Upper lobe of right lung (tissue), 1 donor: ENCODE measurements around the gene MRPS12. TPM values are rescaled to one million over a fixed set of nuclear protein-coding genes. Genes with fewer than 3 reads are reported as not detected.

ENCODE experiments used
- ATAC-seq: fragments of 200-7000 bp; cut with Tn5 transposase; one replicate; pipeline ENCODE4 v1.9.1; 2020; ENCODE audit warnings: mild to moderate bottlenecking, moderate library complexity
- DNase-seq: peaks from one replicate; pipeline ENCODE4 v3.0.0-alpha.2; 2020
- H3K27ac ChIP-seq: fragments of 200-600 bp; one replicate; pipeline ENCODE4 v1.8.0; 2022
- H3K27me3 ChIP-seq: fragments of 200-600 bp; one replicate; pipeline ENCODE4 v1.8.0; 2022; ENCODE audit warnings: mild to moderate bottlenecking
- H3K36me3 ChIP-seq: fragments of 200-600 bp; one replicate; pipeline ENCODE4 v1.8.0; 2022
- H3K4me1 ChIP-seq: fragments of 200-600 bp; one replicate; pipeline ENCODE4 v1.8.0; 2022
- H3K4me3 ChIP-seq: fragments of 200-600 bp; one replicate; pipeline ENCODE4 v1.8.0; 2022; ENCODE audit warnings: mild to moderate bottlenecking
- H3K9me3 ChIP-seq: fragments of 200-600 bp; one replicate; pipeline ENCODE4 v1.8.0; 2022
- intact Hi-C: fragments of 100-400 bp; cut with DNase I; formaldehyde crosslinking; loops from one replicate; pipeline ENCODE4 v1.11.0; 2022
- total RNA-seq: library from RNA; stranded (reverse); fragmentation: NEBNext Ultra II Directional; extraction: Animal tissue kit (Norgen Biotek cat#: 25700); gene quantifications from one replicate; pipeline ENCODE4 v1.2.1, GENCODE V29; 2021
- TF ChIP-seq, protein P1 (sequence below): fragments of 200-600 bp; IDR thresholded peaks from one replicate; pipeline ENCODE4 v1.8.0; 2022; ENCODE audit warnings: antibody characterized with exemption
- donor health status: DM: no; HTN: yes; CAD: no; lungs with severe emphysema.

MRPS12 gene
- total RNA-seq, 1 donor from 2014 or later, result 28.8 TPM

GRCh38 chr19:38924388-38924787 is 6.4 kb upstream of the MRPS12 start:
- H3K9me3 ChIP-seq, result no peaks in the 10 kb centered on the region
- intact Hi-C loops, result no loop called here
- H3K27ac ChIP-seq, result no peak overlapping the region
- H3K4me1 ChIP-seq, result peaks cover 1% of the 10 kb centered on the region
- no peak for DNase-seq
- peaks cover 29% of the 10 kb centered on the region for H3K36me3 ChIP-seq
- ATAC-seq, result no peak
- H3K27me3 ChIP-seq, result no peaks in the 10 kb centered on the region
- no peak overlapping the region for H3K4me3 ChIP-seq
- TF ChIP-seq, protein P1, sequence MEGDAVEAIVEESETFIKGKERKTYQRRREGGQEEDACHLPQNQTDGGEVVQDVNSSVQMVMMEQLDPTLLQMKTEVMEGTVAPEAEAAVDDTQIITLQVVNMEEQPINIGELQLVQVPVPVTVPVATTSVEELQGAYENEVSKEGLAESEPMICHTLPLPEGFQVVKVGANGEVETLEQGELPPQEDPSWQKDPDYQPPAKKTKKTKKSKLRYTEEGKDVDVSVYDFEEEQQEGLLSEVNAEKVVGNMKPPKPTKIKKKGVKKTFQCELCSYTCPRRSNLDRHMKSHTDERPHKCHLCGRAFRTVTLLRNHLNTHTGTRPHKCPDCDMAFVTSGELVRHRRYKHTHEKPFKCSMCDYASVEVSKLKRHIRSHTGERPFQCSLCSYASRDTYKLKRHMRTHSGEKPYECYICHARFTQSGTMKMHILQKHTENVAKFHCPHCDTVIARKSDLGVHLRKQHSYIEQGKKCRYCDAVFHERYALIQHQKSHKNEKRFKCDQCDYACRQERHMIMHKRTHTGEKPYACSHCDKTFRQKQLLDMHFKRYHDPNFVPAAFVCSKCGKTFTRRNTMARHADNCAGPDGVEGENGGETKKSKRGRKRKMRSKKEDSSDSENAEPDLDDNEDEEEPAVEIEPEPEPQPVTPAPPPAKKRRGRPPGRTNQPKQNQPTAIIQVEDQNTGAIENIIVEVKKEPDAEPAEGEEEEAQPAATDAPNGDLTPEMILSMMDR, result no peak

- no peak for ATAC-seq
- peaks cover 30% of the 10 kb centered on the region for H3K36me3 ChIP-seq
- peaks cover 15% of the 10 kb centered on the region for H3K4me1 ChIP-seq
- DNase-seq, result no peak
- no peaks in the 10 kb centered on the region for H3K27me3 ChIP-seq
- H3K27ac ChIP-seq, result peak overlapping the region; percentile 25
- intact Hi-C loops, result no loop called here
- no peak overlapping the region for H3K4me3 ChIP-seq
- TF ChIP-seq, protein P1, result no peak
- H3K9me3 ChIP-seq, result no peaks in the 10 kb centered on the region
Measured at GRCh38 chr19:38928391-38929001, 2.2 kb upstream of the MRPS12 start.

DNA sequence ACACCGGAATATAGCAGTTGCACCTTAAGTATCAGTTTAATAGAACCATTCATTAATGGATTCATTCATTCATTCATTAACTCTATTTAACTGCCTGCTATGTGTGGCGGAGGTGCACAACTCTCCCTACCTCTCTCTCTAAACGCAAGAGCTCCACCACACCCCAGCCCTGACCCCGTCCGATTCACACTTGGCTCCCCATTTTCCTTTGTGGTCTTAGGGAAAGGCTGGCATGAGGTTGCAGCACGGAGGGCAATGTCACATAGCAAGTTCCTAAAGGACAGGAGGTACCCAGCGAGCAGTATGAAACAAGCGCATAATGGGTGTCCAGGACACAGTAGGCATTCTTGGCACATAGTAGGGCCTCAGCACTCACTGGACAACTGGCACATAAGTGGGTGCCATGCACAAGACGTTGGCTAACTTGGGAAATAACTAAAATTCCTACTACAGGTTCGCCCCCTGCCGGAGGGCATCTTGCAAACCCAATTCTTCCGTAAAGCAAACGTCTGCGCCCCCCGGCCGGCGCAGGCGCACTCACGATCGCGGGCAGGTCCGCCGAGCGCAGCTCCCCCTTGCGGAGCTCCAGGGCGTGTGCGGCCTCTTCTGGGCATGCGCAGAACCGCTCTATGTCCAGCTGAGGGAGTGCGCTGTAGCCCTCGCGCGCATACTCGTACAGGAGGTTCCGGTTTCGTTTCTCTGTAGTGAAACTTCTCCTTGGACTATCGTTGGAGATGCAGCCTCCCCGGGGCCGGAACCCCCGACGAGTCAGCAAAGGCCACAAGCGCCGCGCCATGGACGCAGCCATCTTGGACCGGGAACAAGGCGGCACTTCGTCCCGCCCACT is 592 bp upstream of the MRPS12 start, which contains the start of gene SARS2:
Gene SARS2 (minus strand): TSS at position 835 of the 847 bp plus-strand sequence. CDS start 27 bp downstream, at position 808.
- Histone ChIP-seq H3K9me3 (no peaks in the 10 kb centered on the region), H3K36me3 (peaks cover 16% of the 10 kb centered on the region), H3K4me1 (peaks cover 15% of the 10 kb centered on the region), H3K27ac (peak within 1 kb of the TSS; percentile 86), H3K4me3 (peak within 1 kb of the TSS; percentile 83), H3K27me3 (no peaks in the 10 kb centered on the region)
- intact Hi-C loops, result no loop called here
- TF ChIP-seq, protein P1, result peak; percentile 98
- ATAC-seq (peak; percentile 93), DNase-seq (peak; percentile 97)

GRCh38 chr19:38931521-38931793 is 713 bp downstream of the MRPS12 start:
- ATAC-seq (no peak), DNase-seq (no peak)
- Histone ChIP-seq H3K4me3 (peak overlapping the region; percentile 83), H3K36me3 (peaks cover 8% of the 10 kb centered on the region), H3K9me3 (no peaks in the 10 kb centered on the region), H3K27ac (peak overlapping the region; percentile 86), H3K27me3 (no peaks in the 10 kb centered on the region), H3K4me1 (peaks cover 15% of the 10 kb centered on the region)
- TF ChIP-seq, protein P1, result no peak
- intact Hi-C loops, result no loop called here

DNA sequence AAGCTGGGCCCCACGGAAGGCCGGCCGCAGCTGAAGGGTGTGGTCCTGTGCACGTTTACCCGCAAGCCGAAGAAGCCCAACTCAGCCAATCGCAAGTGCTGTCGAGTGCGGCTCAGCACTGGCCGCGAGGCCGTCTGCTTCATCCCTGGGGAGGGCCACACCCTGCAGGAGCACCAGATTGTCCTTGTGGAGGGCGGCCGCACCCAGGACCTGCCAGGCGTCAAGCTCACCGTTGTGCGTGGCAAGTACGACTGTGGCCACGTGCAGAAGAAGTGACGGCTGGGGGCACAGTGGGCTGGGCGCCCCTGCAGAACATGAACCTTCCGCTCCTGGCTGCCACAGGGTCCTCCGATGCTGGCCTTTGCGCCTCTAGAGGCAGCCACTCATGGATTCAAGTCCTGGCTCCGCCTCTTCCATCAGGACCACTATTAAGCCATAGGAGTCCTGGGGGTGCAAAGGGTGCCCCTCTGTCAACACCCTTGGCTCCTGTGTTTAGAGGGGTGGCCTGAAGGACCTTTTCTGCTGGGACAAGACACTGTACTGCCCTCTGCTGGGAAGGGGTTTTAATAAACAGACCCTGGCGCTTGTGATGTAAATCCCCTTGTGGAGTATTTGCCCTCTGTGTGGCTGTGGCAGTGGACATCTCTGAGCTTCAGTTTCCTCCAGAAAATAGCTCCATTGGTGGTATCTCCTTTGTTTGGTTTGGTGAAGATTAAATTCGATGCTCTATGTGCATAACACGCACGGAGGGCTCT is 1.9 kb downstream of the MRPS12 start:
- Histone ChIP-seq H3K27me3 (no peaks in the 10 kb centered on the region), H3K4me3 (no peak overlapping the region), H3K4me1 (peaks cover 15% of the 10 kb centered on the region), H3K27ac (no peak overlapping the region), H3K36me3 (peaks cover 8% of the 10 kb centered on the region), H3K9me3 (no peaks in the 10 kb centered on the region)
- DNase-seq (no peak), ATAC-seq (no peak)
- intact Hi-C loops, result no loop called here
- TF ChIP-seq, protein P1, result peak; percentile 28
